Common myeloid progenitor, CD34-positive (primary cell): ENCODE measurements around the gene APOBEC3B.
A peak's percentile ranks its signal among the peaks of the same experiment; 100 is the strongest.

Experiments
- CTCF ChIA-PET: fragments of 350-600 bp; sonication (Branson Sonifier 250); formaldehyde crosslinking; loops from one replicate; lab custom pipeline; 2021; ENCODE audit warnings: antibody characterized with exemption; lab: Charles Lee
- POLR2A ChIA-PET: fragments of 350-600 bp; sonication (Branson Sonifier 250); formaldehyde crosslinking; loops from one replicate; lab custom pipeline; 2021; ENCODE audit warnings: antibody characterized with exemption; lab: Charles Lee
- DNase-seq, 3 donors: peaks; one replicate each; pipeline versions ENCODE4 v3.0.0 to v3.0.0-alpha.2; 2013
- H3K27ac ChIP-seq, 2 experiments: 1 replicate in 1 of 2; 2 replicates in 1 of 2; pipeline ENCODE4 v1.7.0; 2013; ENCODE audit warnings: inconsistent platforms in 2 of 2, low read length in 2 of 2, mild to moderate bottlenecking in 2 of 2, low read depth in 1 of 2, moderate library complexity in 1 of 2; ENCODE audit not compliant: severe bottlenecking in 2 of 2, insufficient read depth in 1 of 2, poor library complexity in 1 of 2
- H3K27me3 ChIP-seq, 5 experiments: replicated peaks in 2 of 5; 1 replicate in 3 of 5; 2 replicates in 2 of 5; pipeline versions ENCODE4 v1.6.1 to v1.7.0; 2013; ENCODE audit warnings: low read length in 4 of 5, mild to moderate bottlenecking in 2 of 5, moderate library complexity in 2 of 5, inconsistent platforms in 1 of 5; ENCODE audit not compliant: insufficient read depth in 5 of 5, control insufficient read depth in 4 of 5
- H3K36me3 ChIP-seq, 4 experiments: 1 replicate in 2 of 4; 2 replicates in 2 of 4; pipeline versions ENCODE4 v1.6.1 to v1.7.0; 2013; ENCODE audit warnings: low read length in 3 of 4, control low read depth in 1 of 4, mild to moderate bottlenecking in 1 of 4; ENCODE audit not compliant: control insufficient read depth in 4 of 4, insufficient read depth in 4 of 4
- H3K4me1 ChIP-seq, 4 experiments: 1 replicate in 3 of 4; 2 replicates in 1 of 4; pipeline versions ENCODE4 v1.6.1 to v1.7.1; 2013; ENCODE audit warnings: low read length in 3 of 4, mild to moderate bottlenecking in 3 of 4, control low read depth in 1 of 4, inconsistent platforms in 1 of 4, moderate library complexity in 1 of 4; ENCODE audit not compliant: control insufficient read depth in 4 of 4, insufficient read depth in 4 of 4; ENCODE audit errors: control extremely low read depth in 1 of 4
- H3K4me3 ChIP-seq, 7 experiments: 1 replicate in 4 of 7; 2 replicates in 3 of 7; pipeline versions ENCODE4 v1.5.1 to v1.7.0; 2013; ENCODE audit warnings: mild to moderate bottlenecking in 7 of 7, low read length in 6 of 7, moderate library complexity in 6 of 7, inconsistent platforms in 2 of 7, low read depth in 2 of 7, control low read depth in 1 of 7; ENCODE audit not compliant: insufficient read depth in 4 of 7, control insufficient read depth in 1 of 7; ENCODE audit errors: extremely low read depth in 1 of 7
- H3K9me3 ChIP-seq, 5 experiments: 1 replicate in 4 of 5; 2 replicates in 1 of 5; pipeline versions ENCODE4 v1.6.1 to v1.7.1; 2013; ENCODE audit warnings: low read length in 4 of 5, mild to moderate bottlenecking in 2 of 5, inconsistent platforms in 1 of 5, low read depth in 1 of 5, moderate library complexity in 1 of 5; ENCODE audit not compliant: control insufficient read depth in 4 of 5, insufficient read depth in 2 of 5; ENCODE audit errors: control extremely low read depth in 1 of 5
- WGBS: methylation state at CpG from one replicate; pipeline ENCODE4 v1.1.5; 2013; ENCODE audit not compliant: insufficient coverage; 5-methylcytosine and 5-hydroxymethylcytosine counted together

APOBEC3B gene

DNA sequence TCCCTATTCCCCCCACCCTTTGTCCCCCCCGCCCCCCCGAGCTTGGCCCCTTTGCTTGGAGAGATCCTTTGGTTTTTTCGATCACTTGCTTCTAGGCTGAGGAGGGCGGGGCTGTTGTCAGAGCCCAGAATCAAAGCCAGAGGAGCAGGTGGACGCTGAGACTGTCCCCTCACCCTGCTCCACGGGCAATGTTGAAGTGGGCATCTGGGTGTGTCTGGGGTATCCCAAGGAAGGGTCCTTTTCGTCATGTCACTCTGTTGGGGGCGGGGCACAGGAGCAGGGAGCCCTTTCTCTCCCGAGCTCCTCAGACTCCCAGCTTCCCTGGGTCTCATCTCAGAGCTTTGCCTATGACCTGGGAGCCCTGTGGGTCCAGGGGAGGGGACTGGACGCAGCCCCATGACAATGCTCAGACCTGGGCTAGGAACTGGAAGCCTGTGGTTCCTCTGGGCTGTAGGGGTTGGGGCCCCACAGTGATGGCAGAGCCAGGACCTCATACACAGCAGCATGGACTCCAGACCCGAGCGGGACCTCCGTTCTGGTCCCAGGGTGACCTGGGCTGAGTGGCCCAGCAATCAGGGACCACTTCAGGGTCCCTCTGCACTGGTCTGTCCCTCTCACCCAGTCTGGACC is 27.6 kb upstream of the APOBEC3B start:
- Histone ChIP-seq H3K4me1 (peaks cover 2 to 24% (median 14%) of the 10 kb centered on the region in 4 experiments), H3K36me3 (no peaks in the 10 kb centered on the region), H3K4me3 (no peak overlapping the region), H3K27ac (no peak overlapping the region), H3K9me3 (no peaks in the 10 kb centered on the region), H3K27me3 (peaks cover 0 to 4% (median 0%) of the 10 kb centered on the region in 5 experiments)
- 97% methylated on average over 9 of the region's 13 CpGs for WGBS
- DNase-seq, result no peak
- ChIA-PET POLR2A (interaction anchor here (0.7 kb wide), 2 partner anchors 12 to 18 kb away, joined by 3 to 4 read pairs; no protein-coding TSS in a partner anchor), CTCF (interaction anchor here (1.3 kb wide), 1 partner anchor 85 kb away, joined by 4 read pairs; no protein-coding TSS in a partner anchor)

DNA sequence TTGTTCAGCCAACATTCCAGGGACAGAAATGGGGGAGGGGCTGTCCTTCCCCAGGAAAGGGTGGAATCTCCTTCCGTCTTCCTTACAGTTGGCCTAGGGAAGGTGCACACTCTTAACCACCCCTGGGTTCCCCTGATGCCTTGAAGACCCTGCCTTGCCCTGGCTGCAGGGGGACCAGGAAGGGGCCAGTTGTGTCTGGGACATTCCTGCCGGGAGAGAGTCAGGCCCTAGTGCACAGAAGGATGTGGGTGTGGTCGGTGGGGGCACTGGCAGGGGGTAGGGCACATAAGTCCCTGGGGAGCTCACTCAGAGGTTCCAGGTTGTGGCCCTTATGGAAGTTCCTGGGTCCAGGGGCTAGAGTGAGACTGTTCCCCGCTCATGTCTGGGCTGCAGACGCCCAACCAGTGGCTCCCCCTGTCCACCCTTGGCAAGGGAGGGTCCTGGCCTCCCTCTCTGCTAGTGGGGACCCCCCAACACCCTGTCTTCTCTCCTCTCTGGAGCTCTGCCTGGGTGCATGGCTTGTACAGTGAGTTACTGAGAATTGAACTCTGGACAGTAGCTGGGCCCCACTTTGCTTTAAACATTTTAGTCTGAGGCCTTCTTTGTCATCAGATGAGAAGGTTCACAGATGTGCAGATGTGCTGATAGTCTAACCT is 26.8 kb upstream of the APOBEC3B start:
- ChIA-PET POLR2A (no interaction called here), CTCF (interaction anchor here (0.9 to 1.0 kb wide), 2 partner anchors 14 to 45 kb away, joined by 3 read pairs; no protein-coding TSS in a partner anchor)
- no peak for DNase-seq

DNA sequence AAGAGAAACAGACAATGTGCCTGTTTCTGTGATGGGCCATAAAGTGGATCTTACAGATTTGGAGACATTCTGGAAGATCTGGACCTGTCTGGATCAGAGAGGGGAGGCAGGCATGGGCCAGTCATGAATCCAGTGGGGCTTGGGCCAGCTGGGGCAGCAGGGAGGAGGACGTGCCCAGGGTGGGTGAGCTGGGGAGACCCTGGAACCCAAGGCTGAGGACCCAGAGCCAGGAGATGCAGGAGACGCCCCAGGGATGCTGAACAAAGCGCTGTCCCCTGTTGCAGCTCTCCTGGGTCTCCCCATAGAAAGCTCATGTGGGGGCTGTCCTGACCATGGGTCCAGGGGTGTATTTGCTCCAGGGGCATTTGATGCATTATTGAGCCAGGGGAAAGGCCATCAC is 26.2 kb upstream of the APOBEC3B start:
- Histone ChIP-seq H3K9me3 (no peaks in the 10 kb centered on the region), H3K27me3 (peaks cover 0 to 4% (median 0%) of the 10 kb centered on the region in 5 experiments), H3K36me3 (no peaks in the 10 kb centered on the region), H3K4me3 (no peak overlapping the region), H3K4me1 (peaks cover 2 to 21% (median 17%) of the 10 kb centered on the region in 4 experiments), H3K27ac (no peak overlapping the region)
- ChIA-PET CTCF (interaction anchor here (0.6 to 1.0 kb wide), 5 partner anchors 13 to 530 kb away, joined by 3 to 4 read pairs (median 3); no protein-coding TSS in a partner anchor), POLR2A (no interaction called here)
- DNase-seq, result no peak
- WGBS, result 100% methylated on average over 3 of the region's 3 CpGs

More for the DNA sequence above, 26.8 kb upstream of the APOBEC3B start:
- no peak overlapping the region for H3K27ac ChIP-seq
- peaks cover 2 to 24% (median 17%) of the 10 kb centered on the region in 4 experiments for H3K4me1 ChIP-seq
- H3K9me3 ChIP-seq, result no peaks in the 10 kb centered on the region
- no peaks in the 10 kb centered on the region for H3K36me3 ChIP-seq
- 81% methylated on average over 5 of the region's 5 CpGs for WGBS
- no peak overlapping the region for H3K4me3 ChIP-seq
- H3K27me3 ChIP-seq, result peaks cover 0 to 4% (median 0%) of the 10 kb centered on the region in 5 experiments

DNA sequence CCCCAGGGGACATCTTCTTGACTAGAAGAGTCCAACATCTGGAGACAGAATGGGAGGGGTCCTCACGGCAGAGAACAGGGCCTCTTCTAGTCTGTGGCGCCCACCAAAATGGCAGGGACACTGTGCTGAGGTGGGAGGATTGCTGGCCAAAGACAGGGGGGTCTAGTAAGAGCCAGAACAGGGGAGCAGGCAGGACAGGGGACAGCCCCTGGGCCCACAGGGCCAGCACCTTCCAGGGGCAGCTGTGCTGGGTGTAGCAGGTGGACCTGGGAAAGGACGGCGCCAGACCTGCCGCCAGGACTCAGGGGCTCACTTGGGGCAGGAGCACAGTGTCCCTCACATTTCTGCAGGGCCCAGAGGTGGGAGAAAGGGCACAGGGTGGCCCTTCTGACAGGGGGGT is 25.6 kb upstream of the APOBEC3B start:
- CTCF ChIA-PET, result interaction anchor here (0.6 kb wide), 2 partner anchors 17 to 530 kb away, joined by 3 read pairs; no protein-coding TSS in a partner anchor

DNA sequence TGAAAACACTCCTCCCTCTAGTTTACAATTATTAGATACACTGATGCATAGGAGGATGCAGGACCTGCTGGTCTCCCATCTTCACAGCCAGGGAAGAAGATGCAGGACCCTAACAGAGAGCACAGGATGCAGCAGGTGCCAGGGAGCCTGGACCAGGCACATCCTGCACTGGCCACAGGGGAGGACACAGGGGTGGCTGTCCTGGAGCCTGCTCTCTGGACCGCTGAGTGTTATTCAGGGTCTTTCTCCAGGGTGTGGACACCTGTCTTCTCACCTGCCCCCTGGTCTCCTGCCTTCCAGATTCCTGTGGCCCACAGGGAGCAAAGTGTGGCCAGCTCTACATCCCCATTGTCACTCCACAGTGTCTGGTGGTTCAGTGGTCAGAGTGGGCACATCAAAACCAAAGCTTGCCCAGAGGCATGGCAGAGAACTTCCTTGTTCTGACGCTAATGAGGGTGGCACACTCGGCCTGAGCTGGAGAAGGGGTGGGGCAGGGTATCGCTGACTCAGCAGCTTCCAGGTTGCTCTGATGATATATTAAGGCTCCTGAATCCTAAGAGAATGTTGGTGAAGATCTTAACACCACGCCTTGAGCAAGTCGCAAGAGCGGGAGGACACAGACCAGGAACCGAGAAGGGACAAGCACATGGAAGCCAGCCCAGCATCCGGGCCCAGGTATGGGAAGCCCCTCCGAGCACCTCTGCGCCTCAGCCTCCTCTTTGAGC is 24.9 kb upstream of the APOBEC3B start, which contains the start of gene APOBEC3A:
APOBEC3A (plus strand) TSS at position 564 of the 725 bp plus-strand sequence; CDS start at position 647, 83 bp downstream.
- H3K4me1 ChIP-seq, result peaks cover 0 to 21% (median 14%) of the 10 kb centered on the region in 4 experiments
- H3K27me3 ChIP-seq, result peaks cover 0 to 4% (median 0%) of the 10 kb centered on the region in 5 experiments
- no peak within 1 kb of the TSS for H3K27ac ChIP-seq
- no peak within 1 kb of the TSS for H3K4me3 ChIP-seq
- no peaks in the 10 kb centered on the region for H3K36me3 ChIP-seq
- peak in 2 of 3 donors; percentile 73 to 74 for DNase-seq
- ChIA-PET CTCF (interaction anchor here (0.9 kb wide), 1 partner anchor 46 kb away, joined by 3 read pairs; no protein-coding TSS in a partner anchor), POLR2A (no interaction called here)
- 71% methylated on average over 9 of the region's 11 CpGs for WGBS
- no peaks in the 10 kb centered on the region for H3K9me3 ChIP-seq

More for the DNA sequence above, 25.6 kb upstream of the APOBEC3B start:
- no peak for DNase-seq
- H3K36me3 ChIP-seq, result no peaks in the 10 kb centered on the region
- H3K27ac ChIP-seq, result no peak overlapping the region
- no peaks in the 10 kb centered on the region for H3K9me3 ChIP-seq
- H3K4me3 ChIP-seq, result no peak overlapping the region
- WGBS, result 74% methylated on average over 2 of the region's 5 CpGs
- peaks cover 0 to 4% (median 0%) of the 10 kb centered on the region in 5 experiments for H3K27me3 ChIP-seq
- H3K4me1 ChIP-seq, result peaks cover 0 to 21% (median 17%) of the 10 kb centered on the region in 4 experiments
- POLR2A ChIA-PET, result no interaction called here

DNA sequence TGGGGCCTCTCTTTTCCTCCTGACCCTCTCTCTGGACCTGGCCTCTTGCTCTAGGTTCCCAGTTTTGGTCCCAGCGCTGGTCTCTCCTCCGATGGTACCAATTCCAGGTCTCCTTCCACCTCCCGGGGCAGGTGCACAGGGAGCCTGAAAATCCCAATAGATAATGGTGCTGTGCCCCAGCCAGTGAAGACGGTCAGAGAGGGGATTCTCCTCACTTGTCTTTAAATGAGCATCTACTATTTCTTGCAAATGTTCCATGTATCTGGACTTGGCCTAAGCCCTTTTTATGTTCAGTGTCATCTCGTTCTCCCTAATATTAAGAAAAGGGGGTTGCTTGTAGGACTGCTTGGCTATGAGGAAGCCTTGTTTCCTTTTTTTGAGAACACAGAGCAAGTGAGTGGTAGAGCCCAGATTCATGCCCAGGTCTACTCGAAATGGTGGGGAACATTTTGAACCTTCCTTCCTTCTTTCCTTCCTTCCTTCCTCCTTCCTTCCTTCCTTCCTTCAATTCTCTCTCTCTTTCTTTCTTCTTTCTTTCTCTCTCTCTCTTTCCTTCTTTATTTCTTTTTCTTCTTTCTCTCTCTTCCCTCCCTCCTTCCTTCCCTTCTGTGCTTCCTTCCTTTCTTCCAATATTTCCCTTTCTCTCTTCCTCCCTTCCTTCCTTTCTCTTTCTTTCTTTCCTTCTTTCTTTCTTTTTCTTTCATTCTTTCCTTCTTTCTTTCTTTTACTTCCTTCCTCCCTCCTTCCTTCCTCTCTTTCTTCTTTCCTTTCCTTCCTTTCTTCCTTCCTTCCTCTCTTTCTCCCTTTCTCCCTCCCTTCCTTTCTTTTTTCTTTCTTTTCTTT is 24.1 kb upstream of the APOBEC3B start:
- peak in 1 of 3 donors; percentile 15 for DNase-seq
- H3K9me3 ChIP-seq, result no peaks in the 10 kb centered on the region
- ChIA-PET CTCF (interaction anchor here (0.9 kb wide), 1 partner anchor 45 kb away, joined by 3 read pairs; no protein-coding TSS in a partner anchor), POLR2A (no interaction called here)
- no peak overlapping the region for H3K4me3 ChIP-seq
- peaks cover 0 to 14% (median 7%) of the 10 kb centered on the region in 4 experiments for H3K4me1 ChIP-seq
- peaks cover 0 to 4% (median 0%) of the 10 kb centered on the region in 5 experiments for H3K27me3 ChIP-seq
- H3K27ac ChIP-seq, result no peak overlapping the region
- WGBS, result 75% methylated on average over 4 of the region's 6 CpGs
- no peaks in the 10 kb centered on the region for H3K36me3 ChIP-seq
